Measurements from ENCODE around the gene OR2AE1. TPM values are rescaled to one million over a fixed set of nuclear protein-coding genes. Genes with fewer than 3 reads are reported as not detected.
A peak's percentile ranks its signal among the peaks of the same experiment; 100 is the strongest.

Gene OR2AE1
- total and polyA plus RNA-seq, 2 of the 13 experiments (the other 11 are each of a cell fraction or from before 2014, with no cell fraction given) = not detected

DNA sequence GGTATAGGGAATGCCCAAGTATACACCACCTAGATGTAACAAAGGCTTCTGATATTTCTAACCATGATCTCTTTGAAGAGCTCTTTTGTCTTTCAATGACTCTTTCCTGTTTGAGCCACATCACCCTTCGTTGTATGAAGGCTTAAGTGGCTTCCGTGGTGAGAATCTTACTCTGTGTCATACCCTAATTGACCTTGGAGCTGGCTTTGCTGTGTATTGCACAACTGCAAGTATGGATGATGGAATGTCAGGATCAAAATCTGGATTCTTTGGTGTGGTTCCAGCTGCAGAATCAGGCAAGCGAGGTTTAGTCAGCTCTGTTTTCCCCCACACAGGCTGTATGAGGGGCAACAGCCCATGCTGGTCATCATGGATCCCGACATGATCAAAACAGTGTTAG is 33.0 kb downstream of the OR2AE1 start (continued):
- TF ChIP-seq, protein P1, sequence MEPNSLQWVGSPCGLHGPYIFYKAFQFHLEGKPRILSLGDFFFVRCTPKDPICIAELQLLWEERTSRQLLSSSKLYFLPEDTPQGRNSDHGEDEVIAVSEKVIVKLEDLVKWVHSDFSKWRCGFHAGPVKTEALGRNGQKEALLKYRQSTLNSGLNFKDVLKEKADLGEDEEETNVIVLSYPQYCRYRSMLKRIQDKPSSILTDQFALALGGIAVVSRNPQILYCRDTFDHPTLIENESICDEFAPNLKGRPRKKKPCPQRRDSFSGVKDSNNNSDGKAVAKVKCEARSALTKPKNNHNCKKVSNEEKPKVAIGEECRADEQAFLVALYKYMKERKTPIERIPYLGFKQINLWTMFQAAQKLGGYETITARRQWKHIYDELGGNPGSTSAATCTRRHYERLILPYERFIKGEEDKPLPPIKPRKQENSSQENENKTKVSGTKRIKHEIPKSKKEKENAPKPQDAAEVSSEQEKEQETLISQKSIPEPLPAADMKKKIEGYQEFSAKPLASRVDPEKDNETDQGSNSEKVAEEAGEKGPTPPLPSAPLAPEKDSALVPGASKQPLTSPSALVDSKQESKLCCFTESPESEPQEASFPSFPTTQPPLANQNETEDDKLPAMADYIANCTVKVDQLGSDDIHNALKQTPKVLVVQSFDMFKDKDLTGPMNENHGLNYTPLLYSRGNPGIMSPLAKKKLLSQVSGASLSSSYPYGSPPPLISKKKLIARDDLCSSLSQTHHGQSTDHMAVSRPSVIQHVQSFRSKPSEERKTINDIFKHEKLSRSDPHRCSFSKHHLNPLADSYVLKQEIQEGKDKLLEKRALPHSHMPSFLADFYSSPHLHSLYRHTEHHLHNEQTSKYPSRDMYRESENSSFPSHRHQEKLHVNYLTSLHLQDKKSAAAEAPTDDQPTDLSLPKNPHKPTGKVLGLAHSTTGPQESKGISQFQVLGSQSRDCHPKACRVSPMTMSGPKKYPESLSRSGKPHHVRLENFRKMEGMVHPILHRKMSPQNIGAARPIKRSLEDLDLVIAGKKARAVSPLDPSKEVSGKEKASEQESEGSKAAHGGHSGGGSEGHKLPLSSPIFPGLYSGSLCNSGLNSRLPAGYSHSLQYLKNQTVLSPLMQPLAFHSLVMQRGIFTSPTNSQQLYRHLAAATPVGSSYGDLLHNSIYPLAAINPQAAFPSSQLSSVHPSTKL (CRISPR knock-in tag; IDR thresholded peaks at IDR 0.05) = peak; percentile 89
- TF ChIP-seq ZNF713 (CRISPR knock-in tag; IDR thresholded peaks at IDR 0.05) (no peak), KLF6 (CRISPR knock-in tag; IDR thresholded peaks at IDR 0.05) (0 out of 2 replicates have a peak, but pooled peaks have one; percentile 47), ZNF724P (CRISPR knock-in tag; IDR thresholded peaks at IDR 0.05; ENCODE audit: borderline replicate concordance) (no peak), SALL1 (CRISPR knock-in tag; IDR thresholded peaks at IDR 0.05) (peak; percentile 76), ZFX (CRISPR knock-in tag; IDR thresholded peaks at IDR 0.05; ENCODE audit: low read depth) (no peak), CCDC6 (CRISPR knock-in tag; IDR thresholded peaks at IDR 0.05) (0 out of 2 replicates have a peak, but pooled peaks have one; percentile 37), ZSCAN30 (CRISPR knock-in tag; IDR thresholded peaks at IDR 0.05) (no peak), SAP130 (CRISPR knock-in tag; IDR thresholded peaks at IDR 0.05; ENCODE audit: low read depth) (peak; percentile 57), SYNCRIP (IDR thresholded peaks at IDR 0.05; ENCODE audit: insufficient read depth, low read depth, low read length) (no peak), MED1 (CRISPR knock-in tag; IDR thresholded peaks at IDR 0.05) (peak; percentile 66), NR1H2 (CRISPR knock-in tag; IDR thresholded peaks at IDR 0.05; ENCODE audit: borderline replicate concordance, low read depth) (no peak), TCF7 (IDR thresholded peaks at IDR 0.05; ENCODE audit: low read depth) (0 out of 2 replicates have a peak, but pooled peaks have one; percentile 18)
- TF ChIP-seq, protein P2, sequence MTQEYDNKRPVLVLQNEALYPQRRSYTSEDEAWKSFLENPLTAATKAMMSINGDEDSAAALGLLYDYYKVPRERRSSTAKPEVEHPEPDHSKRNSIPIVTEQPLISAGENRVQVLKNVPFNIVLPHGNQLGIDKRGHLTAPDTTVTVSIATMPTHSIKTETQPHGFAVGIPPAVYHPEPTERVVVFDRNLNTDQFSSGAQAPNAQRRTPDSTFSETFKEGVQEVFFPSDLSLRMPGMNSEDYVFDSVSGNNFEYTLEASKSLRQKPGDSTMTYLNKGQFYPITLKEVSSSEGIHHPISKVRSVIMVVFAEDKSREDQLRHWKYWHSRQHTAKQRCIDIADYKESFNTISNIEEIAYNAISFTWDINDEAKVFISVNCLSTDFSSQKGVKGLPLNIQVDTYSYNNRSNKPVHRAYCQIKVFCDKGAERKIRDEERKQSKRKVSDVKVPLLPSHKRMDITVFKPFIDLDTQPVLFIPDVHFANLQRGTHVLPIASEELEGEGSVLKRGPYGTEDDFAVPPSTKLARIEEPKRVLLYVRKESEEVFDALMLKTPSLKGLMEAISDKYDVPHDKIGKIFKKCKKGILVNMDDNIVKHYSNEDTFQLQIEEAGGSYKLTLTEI (CRISPR knock-in tag; conservative IDR thresholded peaks at IDR 0.05) = no peak
- TF ChIP-seq, protein P3, sequence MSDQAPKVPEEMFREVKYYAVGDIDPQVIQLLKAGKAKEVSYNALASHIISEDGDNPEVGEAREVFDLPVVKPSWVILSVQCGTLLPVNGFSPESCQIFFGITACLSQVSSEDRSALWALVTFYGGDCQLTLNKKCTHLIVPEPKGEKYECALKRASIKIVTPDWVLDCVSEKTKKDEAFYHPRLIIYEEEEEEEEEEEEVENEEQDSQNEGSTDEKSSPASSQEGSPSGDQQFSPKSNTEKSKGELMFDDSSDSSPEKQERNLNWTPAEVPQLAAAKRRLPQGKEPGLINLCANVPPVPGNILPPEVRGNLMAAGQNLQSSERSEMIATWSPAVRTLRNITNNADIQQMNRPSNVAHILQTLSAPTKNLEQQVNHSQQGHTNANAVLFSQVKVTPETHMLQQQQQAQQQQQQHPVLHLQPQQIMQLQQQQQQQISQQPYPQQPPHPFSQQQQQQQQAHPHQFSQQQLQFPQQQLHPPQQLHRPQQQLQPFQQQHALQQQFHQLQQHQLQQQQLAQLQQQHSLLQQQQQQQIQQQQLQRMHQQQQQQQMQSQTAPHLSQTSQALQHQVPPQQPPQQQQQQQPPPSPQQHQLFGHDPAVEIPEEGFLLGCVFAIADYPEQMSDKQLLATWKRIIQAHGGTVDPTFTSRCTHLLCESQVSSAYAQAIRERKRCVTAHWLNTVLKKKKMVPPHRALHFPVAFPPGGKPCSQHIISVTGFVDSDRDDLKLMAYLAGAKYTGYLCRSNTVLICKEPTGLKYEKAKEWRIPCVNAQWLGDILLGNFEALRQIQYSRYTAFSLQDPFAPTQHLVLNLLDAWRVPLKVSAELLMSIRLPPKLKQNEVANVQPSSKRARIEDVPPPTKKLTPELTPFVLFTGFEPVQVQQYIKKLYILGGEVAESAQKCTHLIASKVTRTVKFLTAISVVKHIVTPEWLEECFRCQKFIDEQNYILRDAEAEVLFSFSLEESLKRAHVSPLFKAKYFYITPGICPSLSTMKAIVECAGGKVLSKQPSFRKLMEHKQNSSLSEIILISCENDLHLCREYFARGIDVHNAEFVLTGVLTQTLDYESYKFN (CRISPR knock-in tag; conservative IDR thresholded peaks at IDR 0.05) = peak; percentile 39; the same call in 1 of the 2 replicates
- TF ChIP-seq, protein P4, sequence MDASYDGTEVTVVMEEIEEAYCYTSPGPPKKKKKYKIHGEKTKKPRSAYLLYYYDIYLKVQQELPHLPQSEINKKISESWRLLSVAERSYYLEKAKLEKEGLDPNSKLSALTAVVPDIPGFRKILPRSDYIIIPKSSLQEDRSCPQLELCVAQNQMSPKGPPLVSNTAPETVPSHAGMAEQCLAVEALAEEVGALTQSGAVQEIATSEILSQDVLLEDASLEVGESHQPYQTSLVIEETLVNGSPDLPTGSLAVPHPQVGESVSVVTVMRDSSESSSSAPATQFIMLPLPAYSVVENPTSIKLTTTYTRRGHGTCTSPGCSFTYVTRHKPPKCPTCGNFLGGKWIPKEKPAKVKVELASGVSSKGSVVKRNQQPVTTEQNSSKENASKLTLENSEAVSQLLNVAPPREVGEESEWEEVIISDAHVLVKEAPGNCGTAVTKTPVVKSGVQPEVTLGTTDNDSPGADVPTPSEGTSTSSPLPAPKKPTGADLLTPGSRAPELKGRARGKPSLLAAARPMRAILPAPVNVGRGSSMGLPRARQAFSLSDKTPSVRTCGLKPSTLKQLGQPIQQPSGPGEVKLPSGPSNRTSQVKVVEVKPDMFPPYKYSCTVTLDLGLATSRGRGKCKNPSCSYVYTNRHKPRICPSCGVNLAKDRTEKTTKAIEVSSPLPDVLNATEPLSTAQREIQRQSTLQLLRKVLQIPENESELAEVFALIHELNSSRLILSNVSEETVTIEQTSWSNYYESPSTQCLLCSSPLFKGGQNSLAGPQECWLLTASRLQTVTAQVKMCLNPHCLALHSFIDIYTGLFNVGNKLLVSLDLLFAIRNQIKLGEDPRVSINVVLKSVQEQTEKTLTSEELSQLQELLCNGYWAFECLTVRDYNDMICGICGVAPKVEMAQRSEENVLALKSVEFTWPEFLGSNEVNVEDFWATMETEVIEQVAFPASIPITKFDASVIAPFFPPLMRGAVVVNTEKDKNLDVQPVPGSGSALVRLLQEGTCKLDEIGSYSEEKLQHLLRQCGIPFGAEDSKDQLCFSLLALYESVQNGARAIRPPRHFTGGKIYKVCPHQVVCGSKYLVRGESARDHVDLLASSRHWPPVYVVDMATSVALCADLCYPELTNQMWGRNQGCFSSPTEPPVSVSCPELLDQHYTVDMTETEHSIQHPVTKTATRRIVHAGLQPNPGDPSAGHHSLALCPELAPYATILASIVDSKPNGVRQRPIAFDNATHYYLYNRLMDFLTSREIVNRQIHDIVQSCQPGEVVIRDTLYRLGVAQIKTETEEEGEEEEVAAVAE (CRISPR knock-in tag; IDR thresholded peaks at IDR 0.05; ENCODE audit: borderline replicate concordance) = 0 out of 2 replicates have a peak, but pooled peaks have one; percentile 24
